ENCODE results near the gene PRDM16. TPM values are rescaled to one million over a fixed set of nuclear protein-coding genes. Genes with fewer than 3 reads are reported as not detected.
A peak's percentile ranks its signal among the peaks of the same experiment; 100 is the strongest.

PRDM16 gene
- total and polyA plus RNA-seq, 2 of the 13 experiments (the other 11 are each of a cell fraction or from before 2014, with no cell fraction given) = 0.15 to 0.81 TPM

GRCh38 chr1:3320246-3321152 is 251.5 kb downstream of the PRDM16 start (continued):
- peak; percentile 76 for TF ChIP-seq HNF1A (IDR thresholded peaks at IDR 0.05; ENCODE audit: low read depth)
- peak; percentile 93 for TF ChIP-seq HNF1A (CRISPR knock-in tag; IDR thresholded peaks at IDR 0.05; ENCODE audit: borderline replicate concordance)
- TF ChIP-seq RNF2 (conservative IDR thresholded peaks at IDR 0.05; ENCODE audit: low read depth) = no peak
- TF ChIP-seq POLR2AphosphoS5 (IDR thresholded peaks at IDR 0.05; ENCODE audit: low read depth, low read length) = peak; percentile 95
- TF ChIP-seq ZNF350 (CRISPR knock-in tag; IDR thresholded peaks at IDR 0.05; ENCODE audit: borderline replicate concordance, low read depth) = peak; percentile 98
- peak; percentile 99 for TF ChIP-seq MEF2D (CRISPR knock-in tag; IDR thresholded peaks at IDR 0.05)
- TF ChIP-seq TEAD3 (CRISPR knock-in tag; optimal IDR thresholded peaks at IDR 0.05; ENCODE audit: borderline replicate concordance) = peak; percentile 73
- peak; percentile 93 for TF ChIP-seq CHD4 (IDR thresholded peaks at IDR 0.05; ENCODE audit: borderline replicate concordance, low read length)
- TF ChIP-seq ZFP62 (CRISPR knock-in tag; IDR thresholded peaks at IDR 0.05) = no peak
- TF ChIP-seq ZNF768 (CRISPR knock-in tag; IDR thresholded peaks at IDR 0.05) = peak; percentile 59
- no peak for TF ChIP-seq CBX2 (IDR thresholded peaks at IDR 0.05; ENCODE audit: low read depth, low read length)
- TF ChIP-seq CBX2 (CRISPR knock-in tag; IDR thresholded peaks at IDR 0.05; ENCODE audit: low read depth) = peak; percentile 90; the same call in 1 of the 2 replicates
- no peak for TF ChIP-seq NFIB (CRISPR knock-in tag; IDR thresholded peaks at IDR 0.05; ENCODE audit: borderline replicate concordance)
- peak; percentile 88 for TF ChIP-seq NRL (CRISPR knock-in tag; IDR thresholded peaks at IDR 0.05; ENCODE audit: borderline replicate concordance)
- peak; percentile 90 for TF ChIP-seq NR2C2 (CRISPR knock-in tag; IDR thresholded peaks at IDR 0.05; ENCODE audit: borderline replicate concordance)
- TF ChIP-seq CEBPB (IDR thresholded peaks at IDR 0.05; ENCODE audit: borderline replicate concordance, low read depth, low read length) = no peak
- TF ChIP-seq ZNF883 (CRISPR knock-in tag; IDR thresholded peaks at IDR 0.05; ENCODE audit: not compliant biosample characterization) = peak; percentile 72
- peak; percentile 90 for TF ChIP-seq POLR2G (IDR thresholded peaks at IDR 0.05; ENCODE audit: low read depth, low read length)
- TF ChIP-seq THAP11 (CRISPR knock-in tag; IDR thresholded peaks at IDR 0.05) = peak; percentile 82
- peak; percentile 94 for TF ChIP-seq ZNF709 (CRISPR knock-in tag; IDR thresholded peaks at IDR 0.05)
- no peak for TF ChIP-seq NCOA5 (CRISPR knock-in tag; IDR thresholded peaks at IDR 0.05)
- TF ChIP-seq CHD2 (IDR thresholded peaks at IDR 0.05; ENCODE audit: low read depth, low read length) = no peak
- no peak; the same call in 1 of the 2 replicates for TF ChIP-seq ARHGAP35 (CRISPR knock-in tag; IDR thresholded peaks at IDR 0.05; ENCODE audit: borderline replicate concordance)
- TF ChIP-seq ATRX (CRISPR knock-in tag; IDR thresholded peaks at IDR 0.05; ENCODE audit: borderline replicate concordance) = no peak
- no peak for TF ChIP-seq SP1 (IDR thresholded peaks at IDR 0.05)
- peak; percentile 62 for TF ChIP-seq SP1 (CRISPR knock-in tag; IDR thresholded peaks at IDR 0.05)
- no peak for TF ChIP-seq ZNF33A (CRISPR knock-in tag; IDR thresholded peaks at IDR 0.05; ENCODE audit: borderline replicate concordance)
- peak; percentile 80 for TF ChIP-seq SIN3A (IDR thresholded peaks at IDR 0.05; ENCODE audit: borderline replicate concordance, low read depth, low read length)
- no peak for TF ChIP-seq U2AF2 (IDR thresholded peaks at IDR 0.05; ENCODE audit: low read depth, low read length)
